Measurements from ENCODE around the gene IL21R.

- TF ChIP-seq, protein P1, sequence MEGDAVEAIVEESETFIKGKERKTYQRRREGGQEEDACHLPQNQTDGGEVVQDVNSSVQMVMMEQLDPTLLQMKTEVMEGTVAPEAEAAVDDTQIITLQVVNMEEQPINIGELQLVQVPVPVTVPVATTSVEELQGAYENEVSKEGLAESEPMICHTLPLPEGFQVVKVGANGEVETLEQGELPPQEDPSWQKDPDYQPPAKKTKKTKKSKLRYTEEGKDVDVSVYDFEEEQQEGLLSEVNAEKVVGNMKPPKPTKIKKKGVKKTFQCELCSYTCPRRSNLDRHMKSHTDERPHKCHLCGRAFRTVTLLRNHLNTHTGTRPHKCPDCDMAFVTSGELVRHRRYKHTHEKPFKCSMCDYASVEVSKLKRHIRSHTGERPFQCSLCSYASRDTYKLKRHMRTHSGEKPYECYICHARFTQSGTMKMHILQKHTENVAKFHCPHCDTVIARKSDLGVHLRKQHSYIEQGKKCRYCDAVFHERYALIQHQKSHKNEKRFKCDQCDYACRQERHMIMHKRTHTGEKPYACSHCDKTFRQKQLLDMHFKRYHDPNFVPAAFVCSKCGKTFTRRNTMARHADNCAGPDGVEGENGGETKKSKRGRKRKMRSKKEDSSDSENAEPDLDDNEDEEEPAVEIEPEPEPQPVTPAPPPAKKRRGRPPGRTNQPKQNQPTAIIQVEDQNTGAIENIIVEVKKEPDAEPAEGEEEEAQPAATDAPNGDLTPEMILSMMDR (IDR thresholded peaks at IDR 0.05), result no peak
- TF ChIP-seq POLR2A (IDR thresholded peaks at IDR 0.05), result no peak
These were observed 98.8 kb downstream of the IL21R start for GRCh38 chr16:27500801-27501200.

All from heart left ventricle (tissue), 13 donors.